HG03039 (cell line): ENCODE measurements around the gene DENND5B.
"Not testable (repeated sequence)": the region's sequence is repeated elsewhere in the genome, so short reads cannot be mapped to it uniquely, and the experiment has no call there.

ENCODE experiments used
- ATAC-seq: cut with Tn5 transposase; IDR thresholded peaks from one replicate; pipeline ENCODE4 v1.9.1; 2021; ENCODE audit warnings: mild to moderate bottlenecking, moderate library complexity; ENCODE audit not compliant: unreplicated experiment

DENND5B gene

DNA sequence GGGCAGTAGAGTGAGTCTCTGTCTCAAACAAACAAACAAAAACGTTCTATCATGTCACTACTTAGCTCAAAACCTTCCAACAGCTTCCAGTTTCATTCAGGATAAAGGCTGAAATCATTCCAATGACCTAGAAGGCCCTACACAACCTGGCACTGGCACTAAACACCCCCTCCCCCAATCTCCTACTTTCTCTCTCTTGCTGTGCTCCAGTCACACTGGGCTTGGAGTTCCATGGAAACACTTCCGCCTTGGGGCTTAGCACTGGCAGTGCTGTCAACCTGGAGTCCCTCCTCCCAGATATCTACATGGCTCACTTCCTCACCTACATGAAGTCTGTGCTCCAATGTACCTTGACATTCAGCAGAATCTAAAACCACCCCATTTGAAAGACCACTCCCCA lies 199.9 kb downstream of the DENND5B start:
- ATAC-seq = no peak

DNA sequence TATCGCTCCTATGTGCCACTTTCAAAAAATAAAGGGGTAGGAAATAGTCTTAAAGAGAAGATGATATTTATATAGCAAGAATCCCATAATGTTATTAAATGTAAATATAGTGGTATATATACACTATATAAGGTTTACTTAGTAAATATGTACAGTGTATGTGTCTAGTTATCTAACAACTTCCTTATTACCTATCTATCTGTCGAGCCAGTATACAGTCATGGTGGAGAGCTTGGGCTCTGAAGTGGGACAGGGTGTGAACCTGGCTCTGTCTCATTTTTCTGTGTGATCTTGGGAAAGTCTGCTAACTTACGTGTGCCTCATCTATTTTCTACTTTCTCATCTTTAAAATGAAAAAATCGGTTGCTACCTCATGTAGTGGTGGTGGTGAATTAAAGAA lies 202.2 kb downstream of the DENND5B start:
- ATAC-seq = no peak

DNA sequence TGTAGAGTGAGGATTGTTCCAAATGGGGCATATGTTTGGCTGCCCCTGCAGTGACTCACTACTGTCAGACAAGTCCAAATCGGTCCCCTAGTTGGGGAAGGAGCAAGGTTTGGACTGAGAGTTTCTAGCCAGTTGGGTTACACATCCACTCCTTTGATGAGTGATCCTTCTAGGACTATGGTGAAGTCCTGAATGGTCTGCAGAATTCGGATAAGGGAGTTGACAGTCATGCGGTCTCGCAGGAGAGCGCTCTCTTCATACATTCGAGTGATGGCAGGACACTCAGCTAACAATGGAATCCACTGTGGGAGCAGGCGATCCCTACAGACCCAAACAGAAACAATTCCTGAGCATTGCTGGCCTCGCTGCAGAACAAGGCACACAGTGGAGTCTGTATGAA lies 203.5 kb downstream of the DENND5B start:
- no peak for ATAC-seq

DNA sequence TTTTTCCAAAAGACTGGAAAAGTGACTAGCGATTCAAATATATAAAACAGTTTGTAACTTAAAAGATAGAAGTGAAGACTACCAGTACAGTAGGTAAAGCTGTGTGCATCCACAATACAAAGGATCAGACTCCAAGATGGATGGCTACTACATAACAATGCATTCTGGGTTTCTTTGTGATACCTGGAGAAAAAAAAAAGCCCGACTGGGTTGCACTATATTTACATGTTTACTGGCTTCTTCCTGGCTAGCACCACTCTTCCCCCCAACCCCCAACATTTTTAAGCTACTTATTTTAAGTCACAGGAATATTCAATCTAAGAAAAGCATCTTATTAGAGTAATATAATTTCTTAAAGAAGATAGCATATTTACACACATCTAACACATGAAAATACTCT lies 203.9 kb downstream of the DENND5B start:
- ATAC-seq = no peak

DNA sequence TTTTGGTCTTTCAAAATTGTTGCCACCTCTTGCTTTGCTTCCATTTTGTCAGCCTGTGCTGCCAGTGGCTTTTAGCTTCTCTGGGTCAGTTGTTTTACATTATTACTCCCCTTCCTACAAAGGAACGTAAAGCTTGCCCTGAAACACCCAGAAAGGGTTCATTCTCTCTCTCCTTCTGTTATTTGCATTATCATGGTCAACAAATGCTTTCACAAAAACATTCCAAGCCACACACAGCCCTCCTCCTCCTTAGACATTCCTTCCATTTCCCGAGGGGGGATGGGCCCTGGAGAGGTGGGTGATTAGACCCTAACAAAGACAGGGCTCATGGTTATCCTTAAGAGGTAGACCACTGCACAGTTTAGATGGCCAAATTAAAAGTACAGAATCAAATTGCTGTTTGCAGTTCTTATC lies 204.6 kb downstream of the DENND5B start:
- ATAC-seq = no peak

DNA sequence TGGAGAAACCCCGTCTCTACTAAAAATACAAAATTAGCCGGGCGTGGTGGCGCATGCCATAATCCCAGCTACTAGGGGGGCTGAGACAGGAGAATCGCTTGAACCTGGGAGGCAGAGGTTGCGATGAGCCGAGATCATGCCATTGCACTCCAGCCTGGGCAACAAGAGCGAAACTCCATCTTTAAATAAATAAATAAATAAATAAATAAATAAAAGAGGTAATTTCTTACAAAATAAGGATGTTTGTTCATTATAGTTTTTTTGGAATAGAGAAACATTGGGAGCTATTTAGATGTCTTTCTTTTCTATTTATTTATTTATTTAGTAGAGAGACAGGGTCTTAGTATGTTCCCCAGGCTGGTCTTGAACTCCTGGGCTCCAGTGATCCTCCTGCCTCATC lies 213.7 kb downstream of the DENND5B start:
- not testable (repeated sequence) for ATAC-seq

DNA sequence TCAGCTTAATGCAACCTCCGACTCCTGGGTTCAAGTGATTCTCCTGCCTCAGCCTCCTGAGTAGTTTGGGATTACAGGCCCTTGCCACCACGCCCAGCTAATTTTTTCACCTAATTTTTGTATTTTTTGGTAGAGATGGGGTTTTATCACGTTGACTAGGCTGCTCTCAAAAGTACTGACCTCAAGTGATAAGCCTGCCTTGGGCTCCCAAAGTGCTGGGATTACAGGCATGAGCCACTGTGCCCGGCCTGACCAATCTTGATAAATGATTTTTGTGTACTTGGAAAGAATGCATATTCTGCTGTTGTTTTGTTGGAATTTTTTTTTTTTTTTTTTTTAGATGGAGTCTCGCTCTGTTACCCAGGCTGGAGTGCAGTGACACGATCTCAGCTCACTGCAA lies 215.5 kb downstream of the DENND5B start:
- ATAC-seq = not testable (repeated sequence)

DNA sequence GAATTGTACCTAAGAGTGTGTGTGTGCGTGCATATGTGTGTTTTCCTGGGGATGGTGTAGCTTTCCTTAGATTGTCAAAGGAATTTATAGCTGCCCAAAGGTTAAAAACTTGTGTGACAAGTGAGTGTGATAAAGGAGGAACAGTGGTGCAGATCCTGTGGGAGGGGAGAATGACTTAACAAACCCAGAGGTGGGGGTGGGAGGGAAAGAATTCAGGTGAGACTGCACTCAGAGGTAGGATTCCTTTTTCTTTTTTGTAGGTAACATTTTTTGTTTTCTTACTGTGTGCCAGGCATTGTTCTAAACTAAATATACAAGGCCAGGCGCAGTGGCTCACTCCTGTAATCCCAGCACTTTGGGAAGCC lies 219.7 kb downstream of the DENND5B start:
- ATAC-seq = no peak

DNA sequence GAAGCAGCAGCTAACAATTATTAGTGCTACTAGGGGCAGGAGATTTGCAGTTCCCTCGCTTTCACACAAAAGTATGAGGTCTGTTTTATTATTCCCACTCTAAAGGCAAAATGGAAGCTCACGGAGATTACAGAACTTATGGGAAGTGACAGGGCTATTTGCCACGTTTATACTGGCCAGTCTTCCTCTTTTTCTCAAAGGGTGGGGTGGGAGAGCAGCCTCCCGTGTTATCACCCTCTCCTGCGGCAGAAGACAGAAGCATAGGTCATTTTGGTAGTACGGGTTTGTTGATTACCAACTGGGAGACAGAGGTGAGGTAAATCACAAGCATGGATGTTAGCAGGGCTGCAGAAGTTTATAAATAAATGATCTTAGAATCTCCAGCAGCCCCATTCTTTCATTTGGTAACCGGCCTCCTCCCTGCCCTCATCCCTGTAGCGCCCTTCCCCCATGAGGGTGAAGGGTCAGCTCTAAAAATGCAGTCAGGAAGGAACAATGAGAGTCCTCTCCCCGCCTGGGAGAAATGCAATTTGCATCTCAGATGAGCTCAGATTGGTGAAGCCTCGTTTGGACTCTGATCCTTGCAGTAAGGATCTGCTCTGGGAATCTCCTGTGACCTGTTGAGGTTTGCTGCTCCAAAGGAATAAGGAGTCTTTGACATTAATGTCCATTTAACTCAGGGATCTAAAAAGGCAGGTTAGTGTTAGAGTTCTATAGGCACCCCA lies 220.2 kb downstream of the DENND5B start:
- ATAC-seq = no peak

DNA sequence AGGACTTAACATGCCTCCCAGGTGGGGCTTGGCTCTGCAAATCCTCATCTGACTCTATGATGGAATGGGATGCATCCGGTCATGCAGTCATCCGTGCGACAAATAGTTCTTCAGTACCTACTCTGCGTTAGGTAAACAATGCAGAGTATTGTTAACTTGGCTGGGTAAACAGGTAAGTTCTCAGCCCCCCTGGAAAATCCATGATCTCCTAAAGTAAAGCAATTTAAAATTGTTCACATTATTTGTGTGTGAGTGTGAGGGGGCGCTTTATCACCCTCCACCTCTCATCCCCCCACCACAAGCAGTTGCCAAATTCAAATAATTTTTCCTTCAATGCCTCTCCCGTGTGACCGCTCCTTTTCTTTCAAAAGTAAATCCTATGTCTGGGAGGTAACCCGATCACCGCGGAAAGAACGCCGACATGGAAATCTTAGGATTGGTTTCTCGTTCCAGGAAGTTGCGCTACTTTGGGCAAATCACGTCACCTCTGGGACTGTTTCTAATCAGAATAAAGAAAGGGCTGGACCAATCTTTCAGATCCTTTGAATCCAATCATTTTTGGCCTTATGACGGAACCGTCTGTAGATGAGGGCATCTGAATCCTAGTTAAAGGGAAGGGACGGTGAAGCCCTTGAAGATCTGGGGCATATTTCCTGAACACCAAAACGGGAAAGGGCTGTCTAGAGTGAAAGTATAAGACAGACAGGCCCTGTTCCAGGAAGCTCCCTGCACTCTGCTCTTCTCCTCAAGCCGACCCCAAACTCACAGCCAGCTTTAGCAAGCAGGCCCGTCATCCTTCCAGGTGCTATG lies 221.0 kb downstream of the DENND5B start:
- ATAC-seq = no peak

DNA sequence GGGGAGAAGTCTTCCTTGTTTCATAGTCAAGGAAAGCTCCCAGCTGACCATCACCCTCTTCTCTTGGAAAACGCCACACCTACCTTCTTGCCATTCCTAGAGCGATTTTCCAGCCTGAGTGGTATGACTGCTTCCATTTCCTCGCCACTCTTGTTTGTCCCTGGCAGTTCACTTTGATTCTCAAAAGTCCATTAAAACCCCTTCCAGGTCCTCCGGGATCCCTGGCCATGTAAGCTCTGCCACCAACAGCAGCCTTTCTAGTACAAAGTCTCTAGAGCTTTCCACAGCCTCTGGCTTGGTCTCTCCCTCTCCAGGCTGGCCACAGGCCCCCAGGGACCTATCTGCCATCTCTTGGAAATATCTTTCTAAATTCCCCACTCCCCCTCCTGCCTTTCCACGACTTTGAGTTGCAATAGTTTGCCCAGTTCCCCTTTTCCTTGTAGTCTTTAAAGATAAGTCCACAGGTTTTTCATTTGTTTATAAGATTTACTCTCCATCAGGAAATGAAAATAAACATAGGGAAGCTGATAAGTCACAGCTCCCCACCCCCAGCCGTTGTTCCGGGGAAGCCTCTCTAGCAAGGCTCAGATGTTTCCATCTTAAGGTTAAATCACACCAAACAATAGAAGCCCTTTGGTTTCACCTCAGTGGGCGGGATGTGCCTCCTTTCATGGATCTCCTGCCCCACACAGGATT lies 222.1 kb downstream of the DENND5B start:
- no peak for ATAC-seq

DNA sequence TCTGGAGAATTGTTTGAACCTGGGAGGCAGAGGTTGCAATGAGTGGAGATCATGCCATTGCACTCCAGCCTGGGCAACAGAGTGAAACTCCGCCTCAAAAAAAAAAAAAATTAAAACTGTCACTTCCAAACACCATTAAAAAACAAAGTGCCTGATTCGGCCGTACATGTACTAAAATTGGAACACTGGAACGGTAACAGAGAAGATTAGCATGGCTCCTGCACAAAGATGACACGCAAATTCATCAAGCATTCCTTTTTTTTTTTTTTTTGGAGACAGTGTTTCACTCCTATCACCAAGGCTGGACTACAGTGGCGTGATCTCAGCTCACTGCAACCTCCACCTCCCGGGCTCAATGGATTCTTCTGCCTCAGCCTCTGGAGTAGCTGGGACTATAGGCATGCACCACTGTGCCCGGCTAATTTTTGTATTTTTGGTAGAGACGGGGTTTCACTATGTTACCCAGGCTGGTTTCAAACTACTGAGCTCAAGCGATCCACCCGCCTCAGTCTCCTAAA lies 224.8 kb downstream of the DENND5B start:
- ATAC-seq = no peak

DNA sequence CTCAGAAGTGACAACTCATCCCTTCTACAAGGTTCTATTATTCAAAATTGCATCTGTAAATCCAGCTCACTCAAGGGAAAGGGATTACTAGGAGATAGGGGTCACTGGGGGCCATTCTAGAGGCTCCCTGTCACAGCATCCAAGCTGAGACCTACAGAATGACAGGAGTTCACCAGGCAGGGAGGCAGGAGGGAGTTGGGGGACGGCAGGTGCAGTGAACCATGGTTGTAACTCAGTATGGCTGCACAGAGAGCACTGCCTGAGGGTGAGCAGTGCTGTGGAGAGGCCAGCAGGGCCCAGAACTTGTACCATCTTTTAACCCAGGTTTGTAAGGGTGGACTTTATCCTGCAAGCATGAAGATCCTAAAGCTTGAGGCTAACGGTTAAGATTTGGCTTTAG lies 227.1 kb downstream of the DENND5B start:
- ATAC-seq = no peak

DNA sequence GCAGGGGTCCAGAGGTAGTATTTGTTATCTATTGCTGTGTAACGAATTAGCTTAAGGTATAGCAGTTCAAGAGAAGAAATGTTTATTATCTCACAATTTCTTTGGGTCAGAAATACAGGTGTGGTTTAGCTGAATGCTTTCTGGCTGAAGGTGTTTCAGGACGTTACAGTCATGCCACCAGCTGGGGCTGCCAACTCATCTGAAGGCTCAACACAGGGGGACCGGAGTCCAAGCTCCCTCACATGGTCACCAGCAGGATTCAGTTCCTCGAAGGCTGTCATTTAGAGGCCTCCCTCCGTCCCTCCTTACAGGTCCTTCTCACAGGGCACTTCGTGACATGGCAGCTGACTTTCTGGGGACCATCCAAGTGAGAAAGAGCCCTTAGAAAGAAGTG lies 227.5 kb downstream of the DENND5B start:
- ATAC-seq = peak; percentile 8

DNA sequence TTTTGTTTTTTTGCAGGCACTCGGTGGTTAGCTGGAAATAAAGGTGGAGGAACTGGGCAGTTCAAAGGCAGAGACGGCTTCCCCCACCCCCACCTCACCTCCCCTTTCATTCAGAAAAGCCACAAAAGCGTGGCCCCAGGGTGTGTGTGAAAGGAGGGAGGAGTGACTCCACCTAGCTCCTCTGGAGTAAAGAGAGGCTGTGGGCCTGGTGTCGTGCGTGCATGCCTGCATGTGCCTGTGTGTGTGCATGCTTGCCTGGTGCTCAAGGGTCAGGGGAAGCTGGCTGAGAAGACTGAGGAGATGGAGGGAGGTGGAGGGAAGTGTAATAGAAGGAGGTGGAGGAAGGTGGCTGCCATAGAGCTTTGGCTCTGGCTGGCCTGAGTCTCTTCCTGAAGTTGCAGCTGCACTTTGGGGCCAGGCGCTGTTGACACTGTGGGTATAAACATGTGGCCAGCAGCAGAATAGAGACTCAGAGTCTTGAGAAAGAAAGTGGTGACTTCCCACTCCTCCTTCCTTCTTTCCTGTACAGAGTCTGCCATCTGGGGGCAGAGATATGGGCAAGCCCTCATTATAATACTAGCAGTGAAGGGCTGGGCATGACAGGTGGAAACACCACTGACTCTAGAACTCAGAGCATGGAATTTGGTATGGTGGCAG lies 228.0 kb downstream of the DENND5B start:
- peak; percentile 60 for ATAC-seq

DNA sequence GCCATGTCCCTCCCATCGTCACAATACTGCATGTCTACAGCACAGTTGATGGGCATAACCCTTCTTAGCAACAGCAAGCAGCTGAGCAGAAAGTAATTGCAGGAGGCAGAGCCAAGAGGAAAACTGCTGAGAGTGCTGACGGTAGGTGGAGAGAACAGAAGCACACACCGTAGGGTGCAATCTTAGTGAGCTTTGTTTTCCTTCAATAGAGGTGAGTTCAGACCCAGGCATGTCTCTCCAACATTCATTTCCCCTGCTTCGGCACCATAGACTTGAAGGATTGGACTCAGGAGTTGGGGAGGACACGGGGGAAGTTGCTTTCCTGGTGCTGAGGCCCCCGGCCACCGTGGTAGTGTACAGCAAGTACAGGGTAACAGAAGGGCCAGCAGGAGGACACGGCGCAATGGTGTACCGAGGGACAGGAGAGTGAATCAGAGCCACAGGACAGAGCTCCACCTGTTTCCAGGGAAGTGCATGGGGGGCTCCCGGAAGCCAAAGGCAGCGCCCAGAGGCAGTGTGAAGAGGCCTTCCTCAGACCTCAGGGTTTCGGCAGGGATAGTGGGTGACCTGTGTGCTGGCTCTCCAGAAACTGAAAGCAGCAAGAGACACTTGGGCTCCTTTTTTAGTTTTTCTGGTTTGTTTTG lies 228.7 kb downstream of the DENND5B start:
- peak; percentile 41 for ATAC-seq

DNA sequence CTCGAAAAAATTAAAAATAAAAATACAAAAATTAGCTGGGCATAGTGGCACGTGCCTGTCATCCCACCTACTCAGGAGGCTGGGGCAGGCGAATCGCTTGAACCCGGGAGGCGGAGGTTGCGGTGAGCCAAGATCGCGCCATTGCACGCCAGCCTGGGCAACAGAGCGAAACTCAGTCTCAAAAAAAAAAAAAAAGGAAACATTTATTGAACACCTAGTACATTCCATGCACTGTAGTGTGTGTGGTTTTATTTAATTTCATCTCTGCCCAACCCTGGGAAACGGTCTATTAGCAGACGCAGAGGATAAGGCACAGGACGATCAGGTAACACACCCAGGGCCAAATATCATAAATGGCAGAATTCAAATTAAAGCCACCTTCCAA lies 229.2 kb downstream of the DENND5B start:
- no peak for ATAC-seq

DNA sequence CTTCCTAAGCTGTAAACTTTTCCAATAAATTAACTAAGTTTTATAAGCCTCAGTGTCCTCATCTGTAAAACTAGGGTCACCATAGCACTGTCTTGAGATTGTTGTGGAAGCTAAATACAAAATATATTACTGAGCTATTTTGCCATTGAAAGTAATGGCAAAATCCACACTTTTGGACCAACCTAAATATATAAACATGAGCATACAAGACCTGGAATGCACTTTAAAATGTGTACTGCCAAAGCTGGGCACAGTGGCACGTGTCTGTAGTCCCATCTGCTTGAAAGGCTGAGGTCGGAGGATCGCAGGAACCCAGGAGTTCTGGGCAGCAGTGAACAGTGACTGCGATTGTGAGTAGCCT lies 235.2 kb downstream of the DENND5B start:
- ATAC-seq = no peak

DNA sequence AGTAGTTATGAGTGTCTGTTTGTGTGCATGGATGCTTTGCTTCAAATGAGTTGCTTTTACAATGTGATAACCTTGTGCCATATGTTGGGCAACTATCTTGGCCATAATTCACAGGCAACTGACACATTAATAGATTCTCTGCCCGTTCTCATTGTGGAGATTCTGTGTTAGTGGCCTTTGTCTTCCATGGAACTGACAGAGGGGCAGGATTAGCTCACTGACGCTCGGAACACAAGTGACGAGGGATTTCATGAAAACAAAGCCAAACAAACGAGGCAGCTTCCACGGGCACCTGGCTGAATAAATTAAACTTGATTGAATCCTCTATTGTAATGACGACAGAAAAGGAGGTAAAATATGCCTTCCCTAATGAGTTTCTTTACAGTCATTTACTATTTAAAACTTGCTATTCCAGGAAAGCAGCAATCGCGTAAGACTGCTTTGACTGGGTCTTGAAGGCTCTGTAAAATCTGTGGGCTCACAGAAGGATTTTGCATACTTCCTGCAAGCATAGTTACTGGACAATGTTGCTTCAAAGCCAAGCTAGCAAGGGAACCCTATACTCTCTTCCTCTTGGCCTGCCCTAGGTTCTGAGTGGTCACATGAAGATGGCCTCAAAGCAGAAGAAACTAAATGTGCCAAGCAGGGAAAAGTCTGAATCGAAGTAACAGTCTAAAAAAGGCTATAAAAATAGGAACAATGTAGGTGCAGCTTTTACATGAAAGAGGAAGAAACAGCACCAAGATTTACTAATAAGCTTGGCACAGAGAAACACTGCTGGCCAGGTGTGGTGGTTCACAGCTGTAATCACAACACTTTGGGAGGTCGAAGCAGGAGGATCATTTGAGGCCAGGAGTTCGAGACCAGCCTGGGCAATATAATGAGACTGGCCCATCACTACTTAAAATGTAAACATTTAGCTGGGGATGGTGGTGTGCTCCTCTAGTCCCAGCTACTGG lies 236.9 kb downstream of the DENND5B start:
- no peak for ATAC-seq

DNA sequence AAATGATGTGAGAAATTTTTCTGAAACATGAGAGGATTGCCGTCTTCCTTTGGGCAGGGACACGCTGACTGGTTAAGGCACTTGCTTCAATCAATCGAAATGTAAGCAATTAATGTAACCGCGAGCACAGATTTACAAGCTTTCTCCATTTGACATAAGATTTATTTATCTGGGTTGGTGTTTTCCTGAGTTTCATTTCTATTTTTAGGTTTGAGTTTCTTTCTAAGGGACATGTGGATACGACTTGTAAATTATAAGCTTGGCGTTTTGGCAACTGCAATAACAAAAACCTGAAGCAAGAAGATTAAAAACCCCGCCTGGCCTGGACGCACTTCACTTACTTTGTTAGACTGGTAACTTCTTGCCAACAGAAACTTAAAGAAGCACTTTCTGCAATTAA lies 244.7 kb downstream of the DENND5B start:
- ATAC-seq = no peak
